Calu3 (cell line): Measurements from ENCODE around the gene ATP10B. TPM values are rescaled to one million over a fixed set of nuclear protein-coding genes. Genes with fewer than 3 reads are reported as not detected.

ENCODE experiments used
- BruUV-seq: library from RNA; stranded (reverse); fragments of 400-500 nt; replicated peaks from 2 replicates; lab custom pipeline; 2021; lab: Mats Ljungman, UMichigan
- CTCF ChIA-PET: fragments of 300-600 bp; sonication (Branson Sonifier 250); formaldehyde crosslinking; loops from one replicate; lab custom pipeline; 2022; ENCODE audit warnings: antibody characterized with exemption; lab: Charles Lee
- DNase-seq: peaks from one replicate; pipeline ENCODE4 v3.0.0; 2022
- H3K27ac Mint-ChIP-seq: one replicate; pipeline ENCODE4 v1.8.0; 2022; ENCODE audit warnings: mixed read lengths; ENCODE audit not compliant: unreplicated experiment
- H3K27me3 Mint-ChIP-seq: one replicate; pipeline ENCODE4 v1.8.0; 2022; ENCODE audit warnings: mixed read lengths; ENCODE audit not compliant: unreplicated experiment
- H3K36me3 Mint-ChIP-seq: one replicate; pipeline ENCODE4 v1.8.0; 2022; ENCODE audit warnings: mild to moderate bottlenecking, moderate library complexity, mixed read lengths; ENCODE audit not compliant: insufficient read depth, unreplicated experiment
- H3K4me1 Mint-ChIP-seq: one replicate; pipeline ENCODE4 v1.8.0; 2022; ENCODE audit warnings: mild to moderate bottlenecking, low read depth, mixed read lengths; ENCODE audit not compliant: unreplicated experiment
- H3K4me3 Mint-ChIP-seq: one replicate; pipeline ENCODE4 v1.8.0; 2022; ENCODE audit warnings: mild to moderate bottlenecking, low read depth, moderate library complexity, mixed read lengths; ENCODE audit not compliant: unreplicated experiment
- H3K9me3 Mint-ChIP-seq: one replicate; pipeline ENCODE4 v1.8.0; 2022; ENCODE audit warnings: low read depth, mixed read lengths; ENCODE audit not compliant: unreplicated experiment
- intact Hi-C: fragments of 100-400 bp; cut with micrococcal nuclease; formaldehyde crosslinking; loops from one replicate; pipeline ENCODE4 v1.10.0; 2022; ENCODE audit not compliant: unreplicated experiment
- total RNA-seq: library from RNA; stranded (reverse); gene quantifications from 2 replicates; pipeline ENCODE4 v1.2.3, GENCODE V29; 2022
- TF ChIP-seq, protein P1 (sequence below): fragments of 200-600 bp; IDR thresholded peaks from one replicate; pipeline ENCODE4 v1.8.0; 2022; ENCODE audit warnings: antibody characterized with exemption; ENCODE audit not compliant: unreplicated experiment

Gene ATP10B
- total RNA-seq, 1 experiment from 2014 or later: 1.4 TPM

DNA sequence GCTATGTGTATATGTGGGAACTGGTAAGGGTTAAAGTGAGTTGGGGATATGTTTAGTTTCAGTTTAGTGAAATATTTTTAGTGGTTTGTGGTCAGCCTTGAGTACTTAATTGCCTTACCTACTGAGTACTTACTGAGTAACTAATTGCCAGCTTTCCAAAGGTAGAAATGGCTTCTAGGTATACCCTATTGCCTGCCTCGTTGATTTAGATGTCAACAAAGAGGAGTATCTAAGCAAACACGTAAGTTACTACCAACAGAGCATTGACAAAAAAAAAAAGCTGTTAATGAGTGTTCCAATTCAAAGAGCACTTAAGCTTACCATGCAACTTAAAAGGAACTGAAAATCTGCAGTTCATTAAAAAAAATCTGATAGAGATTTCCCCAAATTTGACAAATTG is 8.8 kb downstream of the ATP10B start:
- no peaks in the 10 kb centered on the region for H3K4me1 Mint-ChIP-seq
- no peaks in the 10 kb centered on the region for H3K36me3 Mint-ChIP-seq
- TF ChIP-seq, protein P1, sequence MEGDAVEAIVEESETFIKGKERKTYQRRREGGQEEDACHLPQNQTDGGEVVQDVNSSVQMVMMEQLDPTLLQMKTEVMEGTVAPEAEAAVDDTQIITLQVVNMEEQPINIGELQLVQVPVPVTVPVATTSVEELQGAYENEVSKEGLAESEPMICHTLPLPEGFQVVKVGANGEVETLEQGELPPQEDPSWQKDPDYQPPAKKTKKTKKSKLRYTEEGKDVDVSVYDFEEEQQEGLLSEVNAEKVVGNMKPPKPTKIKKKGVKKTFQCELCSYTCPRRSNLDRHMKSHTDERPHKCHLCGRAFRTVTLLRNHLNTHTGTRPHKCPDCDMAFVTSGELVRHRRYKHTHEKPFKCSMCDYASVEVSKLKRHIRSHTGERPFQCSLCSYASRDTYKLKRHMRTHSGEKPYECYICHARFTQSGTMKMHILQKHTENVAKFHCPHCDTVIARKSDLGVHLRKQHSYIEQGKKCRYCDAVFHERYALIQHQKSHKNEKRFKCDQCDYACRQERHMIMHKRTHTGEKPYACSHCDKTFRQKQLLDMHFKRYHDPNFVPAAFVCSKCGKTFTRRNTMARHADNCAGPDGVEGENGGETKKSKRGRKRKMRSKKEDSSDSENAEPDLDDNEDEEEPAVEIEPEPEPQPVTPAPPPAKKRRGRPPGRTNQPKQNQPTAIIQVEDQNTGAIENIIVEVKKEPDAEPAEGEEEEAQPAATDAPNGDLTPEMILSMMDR: no peak
- no peaks in the 10 kb centered on the region for H3K27me3 Mint-ChIP-seq
- CTCF ChIA-PET: interaction anchor here (0.7 kb wide), 1 partner anchor 17 kb away, joined by 3 read pairs; no protein-coding TSS in a partner anchor
- BruUV-seq: no TSS peak
- peaks cover 3% of the 10 kb centered on the region for H3K9me3 Mint-ChIP-seq
- H3K4me3 Mint-ChIP-seq: no peak overlapping the region
- intact Hi-C loops: no loop called here
- no peak overlapping the region for H3K27ac Mint-ChIP-seq
- DNase-seq: no peak

DNA sequence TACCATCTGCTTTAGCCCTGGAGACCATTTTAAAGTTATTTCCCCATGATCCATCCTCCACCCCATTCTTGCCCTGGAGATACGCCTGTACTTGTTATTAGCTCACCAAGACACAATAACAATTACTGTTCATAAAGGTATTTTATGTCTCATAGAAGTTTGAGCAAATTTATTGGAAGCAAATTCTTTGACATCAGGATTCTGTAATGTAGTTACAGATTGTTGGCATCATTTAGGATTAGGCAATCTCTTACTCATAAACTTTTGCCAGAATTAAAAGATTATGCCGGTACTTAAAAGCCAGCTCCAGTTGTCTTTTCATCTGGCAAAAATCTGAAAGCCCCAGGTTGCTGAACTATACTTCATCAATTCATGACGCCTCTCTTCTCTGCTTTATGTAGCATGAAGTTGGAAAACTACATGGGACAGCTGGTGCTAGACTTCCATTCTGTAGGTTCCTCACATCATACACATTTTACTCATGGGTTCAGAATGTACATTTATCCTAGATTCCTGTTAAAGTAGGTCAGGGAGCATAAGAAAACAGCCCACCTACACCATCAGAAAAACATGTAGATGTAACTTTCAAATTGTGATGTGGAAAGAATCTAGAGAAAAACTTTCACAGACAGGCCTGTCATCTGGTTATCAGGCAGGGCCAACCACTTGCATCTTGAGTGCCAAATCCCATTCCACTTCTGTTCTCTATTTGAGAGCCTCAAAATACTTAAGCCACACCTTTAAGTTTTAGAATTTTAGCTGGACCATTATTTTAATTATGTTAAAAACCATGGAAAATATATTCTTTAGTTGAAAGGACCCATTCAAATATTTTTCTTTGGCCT is 14.0 kb downstream of the ATP10B start:
- Mint-ChIP-seq H3K27ac (no peak overlapping the region), H3K36me3 (no peaks in the 10 kb centered on the region), H3K27me3 (no peaks in the 10 kb centered on the region), H3K4me1 (peaks cover 13% of the 10 kb centered on the region), H3K9me3 (peaks cover 14% of the 10 kb centered on the region), H3K4me3 (no peak overlapping the region)
- intact Hi-C loops: no loop called here
- no peak for DNase-seq
- TF ChIP-seq, protein P1: no peak
- BruUV-seq: no TSS peak
- CTCF ChIA-PET: no interaction called here

DNA sequence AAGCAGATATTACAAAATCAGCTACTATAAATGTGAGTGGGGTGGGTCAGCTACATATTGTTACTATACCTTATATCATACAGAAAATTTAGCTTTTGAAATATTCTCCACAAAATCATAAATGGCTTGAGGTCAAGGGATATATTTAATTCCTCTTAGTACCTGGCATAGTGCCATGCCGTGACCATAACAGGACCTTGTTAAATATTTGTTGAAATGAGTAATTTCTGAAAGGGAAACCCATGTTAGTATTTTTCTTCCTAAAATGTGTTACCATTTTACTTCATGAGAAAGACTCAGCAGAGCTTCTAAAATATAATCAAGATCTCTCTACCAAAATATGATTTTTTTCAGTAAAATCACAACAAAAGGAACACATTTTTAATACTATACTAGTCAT is 14.8 kb downstream of the ATP10B start:
- Mint-ChIP-seq H3K4me1 (peaks cover 13% of the 10 kb centered on the region), H3K27me3 (no peaks in the 10 kb centered on the region), H3K36me3 (no peaks in the 10 kb centered on the region), H3K9me3 (peaks cover 16% of the 10 kb centered on the region), H3K4me3 (no peak overlapping the region), H3K27ac (no peak overlapping the region)
- intact Hi-C loops: no loop called here
- DNase-seq: no peak
- CTCF ChIA-PET: interaction anchor here (0.5 kb wide), 1 partner anchor 711 kb away, joined by 3 read pairs; no protein-coding TSS in a partner anchor
- TF ChIP-seq, protein P1: no peak
- BruUV-seq: no TSS peak

DNA sequence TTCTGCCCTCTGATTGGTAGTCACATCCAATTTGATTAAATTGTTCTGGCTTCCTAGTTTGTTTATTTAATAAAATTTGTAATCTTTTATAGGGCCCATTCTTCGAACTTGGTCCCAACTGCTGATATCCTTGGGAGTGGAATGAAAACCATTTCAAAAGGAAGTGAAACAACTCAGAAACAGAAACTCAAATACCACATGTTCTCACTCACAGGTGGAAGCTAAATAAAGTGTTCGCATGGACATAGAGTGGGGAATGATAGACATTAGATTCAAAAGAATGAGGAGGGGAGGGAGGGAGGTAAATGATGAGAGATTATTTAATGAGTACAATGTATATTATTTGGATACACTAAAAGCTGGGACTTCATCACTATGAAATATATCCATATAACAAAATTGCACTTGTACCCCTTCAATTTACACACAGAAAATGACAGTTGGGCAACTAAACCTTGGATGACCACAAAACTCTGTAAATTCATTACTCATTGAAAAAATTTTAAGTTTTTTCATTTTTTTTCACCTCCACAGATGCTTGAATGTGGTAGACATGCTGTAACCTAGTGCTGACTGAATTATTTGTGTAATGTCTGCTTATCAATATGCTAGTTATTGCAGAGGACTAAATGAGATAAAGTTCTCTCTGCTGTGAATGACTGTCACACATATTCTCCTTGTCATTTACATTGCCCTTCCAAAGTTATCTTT is 16.0 kb downstream of the ATP10B start:
- Mint-ChIP-seq H3K4me3 (no peak overlapping the region), H3K27me3 (no peaks in the 10 kb centered on the region), H3K36me3 (no peaks in the 10 kb centered on the region), H3K9me3 (peaks cover 16% of the 10 kb centered on the region), H3K27ac (no peak overlapping the region), H3K4me1 (peaks cover 13% of the 10 kb centered on the region)
- TF ChIP-seq, protein P1: no peak
- intact Hi-C loops: no loop called here
- CTCF ChIA-PET: no interaction called here
- no TSS peak for BruUV-seq
- DNase-seq: no peak
